ENCODE results near the gene TLCD3A.

DNA sequence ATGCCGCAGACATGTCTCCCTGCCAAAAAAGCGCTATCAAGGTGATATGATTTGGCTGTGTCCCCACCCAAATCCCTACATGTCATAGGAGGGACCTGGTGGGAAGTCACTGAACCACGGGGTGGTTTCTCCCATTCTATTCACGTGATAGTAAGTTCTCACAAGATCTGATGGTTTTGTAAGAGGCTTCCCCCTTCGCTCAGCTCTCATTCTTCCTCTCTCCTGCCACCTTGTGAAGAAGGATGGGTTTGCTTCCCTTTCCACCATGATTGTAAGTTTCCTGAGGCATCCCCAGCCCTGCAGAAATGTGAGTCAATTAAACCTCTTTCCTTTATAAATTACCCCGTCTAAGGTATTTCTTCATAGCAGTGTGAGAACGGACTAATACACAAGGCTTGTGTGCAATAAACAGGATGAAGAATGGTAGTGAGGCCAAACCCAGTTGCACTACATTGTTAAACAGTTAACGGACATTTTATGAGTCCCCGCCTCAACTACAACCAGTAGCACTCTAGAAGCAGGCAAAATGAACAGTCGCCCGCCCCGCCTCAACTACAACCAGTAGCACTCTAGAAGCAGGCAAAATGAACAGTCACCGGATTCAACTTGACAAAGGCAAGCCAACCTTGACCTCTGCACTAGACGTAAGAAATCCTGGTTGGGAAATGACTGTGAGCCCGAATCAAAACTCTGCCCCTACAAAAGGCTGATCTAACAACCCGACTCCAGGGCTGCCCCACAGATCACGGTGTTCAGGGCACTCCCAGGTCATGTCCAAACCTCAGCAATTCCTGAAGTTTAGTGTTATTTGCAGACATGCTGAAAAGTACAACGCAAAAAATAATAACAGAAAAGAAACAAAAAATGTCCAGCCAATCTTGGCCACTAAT lies 44.1 kb upstream of the TLCD3A start:
- TF ChIP-seq JUND (IDR thresholded peaks at IDR 0.05), result no peak
- TF ChIP-seq POLR2AphosphoS5 (IDR thresholded peaks at IDR 0.05; ENCODE audit: low read depth, low read length), result no peak
- TF ChIP-seq EZH2phosphoT487 (IDR thresholded peaks at IDR 0.05; ENCODE audit: borderline replicate concordance, low read depth), result no peak
- TF ChIP-seq RAD21 (IDR thresholded peaks at IDR 0.05; ENCODE audit: low read length), result peak; percentile 54
- no peak for TF ChIP-seq YY1 (IDR thresholded peaks at IDR 0.05; ENCODE audit: low read depth)
- TF ChIP-seq, protein P1, sequence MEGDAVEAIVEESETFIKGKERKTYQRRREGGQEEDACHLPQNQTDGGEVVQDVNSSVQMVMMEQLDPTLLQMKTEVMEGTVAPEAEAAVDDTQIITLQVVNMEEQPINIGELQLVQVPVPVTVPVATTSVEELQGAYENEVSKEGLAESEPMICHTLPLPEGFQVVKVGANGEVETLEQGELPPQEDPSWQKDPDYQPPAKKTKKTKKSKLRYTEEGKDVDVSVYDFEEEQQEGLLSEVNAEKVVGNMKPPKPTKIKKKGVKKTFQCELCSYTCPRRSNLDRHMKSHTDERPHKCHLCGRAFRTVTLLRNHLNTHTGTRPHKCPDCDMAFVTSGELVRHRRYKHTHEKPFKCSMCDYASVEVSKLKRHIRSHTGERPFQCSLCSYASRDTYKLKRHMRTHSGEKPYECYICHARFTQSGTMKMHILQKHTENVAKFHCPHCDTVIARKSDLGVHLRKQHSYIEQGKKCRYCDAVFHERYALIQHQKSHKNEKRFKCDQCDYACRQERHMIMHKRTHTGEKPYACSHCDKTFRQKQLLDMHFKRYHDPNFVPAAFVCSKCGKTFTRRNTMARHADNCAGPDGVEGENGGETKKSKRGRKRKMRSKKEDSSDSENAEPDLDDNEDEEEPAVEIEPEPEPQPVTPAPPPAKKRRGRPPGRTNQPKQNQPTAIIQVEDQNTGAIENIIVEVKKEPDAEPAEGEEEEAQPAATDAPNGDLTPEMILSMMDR (IDR thresholded peaks at IDR 0.05), result peak; percentile 38
- TF ChIP-seq REST (IDR thresholded peaks at IDR 0.05; ENCODE audit: low read depth, low read length), result no peak
- TF ChIP-seq EP300 (IDR thresholded peaks at IDR 0.05; ENCODE audit: borderline replicate concordance in 1 of 2, low read depth in 1 of 2, low read length in 1 of 2), result no peak
